Stimulated activated CD8-positive, alpha-beta memory T cell treated with anti-CD3 and anti-CD28 coated beads, Interleukin-7, amount 100 ng/mL, for 1 hour (primary cell): ENCODE data around the gene ADGRG3.

Source experiments
- DNase-seq, 2 donors: peaks; one replicate each; pipeline ENCODE4 v3.0.0-alpha.2; 2020; ENCODE audit warnings: low read depth in 2 of 2

ADGRG3 gene

GRCh38 chr16:57736419-57737351, 68.6 kb downstream of the ADGRG3 start:
- DNase-seq = peak; percentile 10 to 14

DNA sequence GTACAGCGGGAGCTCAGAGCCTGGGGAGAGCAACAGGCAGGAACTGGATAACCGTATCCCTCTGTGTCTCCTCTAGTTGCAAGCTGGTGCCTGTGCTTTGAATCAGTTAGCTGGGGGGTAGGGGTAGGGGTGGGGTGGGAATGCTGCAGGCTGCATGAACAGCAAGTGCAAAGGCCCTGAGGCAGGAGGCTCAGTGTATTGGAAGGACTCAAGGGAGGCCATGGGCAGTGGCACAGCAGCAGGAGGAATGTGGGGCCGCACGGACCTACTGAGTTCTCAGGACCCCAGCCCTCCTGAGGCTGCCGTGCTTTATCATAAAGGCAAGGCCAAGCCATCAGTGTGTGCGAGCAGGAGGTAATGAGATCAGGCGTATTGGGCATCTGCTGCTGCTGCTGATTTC, 70.7 kb downstream of the ADGRG3 start:
- DNase-seq = no peak
